ENCODE data around the gene EDIL3.

- TF ChIP-seq, protein P1, sequence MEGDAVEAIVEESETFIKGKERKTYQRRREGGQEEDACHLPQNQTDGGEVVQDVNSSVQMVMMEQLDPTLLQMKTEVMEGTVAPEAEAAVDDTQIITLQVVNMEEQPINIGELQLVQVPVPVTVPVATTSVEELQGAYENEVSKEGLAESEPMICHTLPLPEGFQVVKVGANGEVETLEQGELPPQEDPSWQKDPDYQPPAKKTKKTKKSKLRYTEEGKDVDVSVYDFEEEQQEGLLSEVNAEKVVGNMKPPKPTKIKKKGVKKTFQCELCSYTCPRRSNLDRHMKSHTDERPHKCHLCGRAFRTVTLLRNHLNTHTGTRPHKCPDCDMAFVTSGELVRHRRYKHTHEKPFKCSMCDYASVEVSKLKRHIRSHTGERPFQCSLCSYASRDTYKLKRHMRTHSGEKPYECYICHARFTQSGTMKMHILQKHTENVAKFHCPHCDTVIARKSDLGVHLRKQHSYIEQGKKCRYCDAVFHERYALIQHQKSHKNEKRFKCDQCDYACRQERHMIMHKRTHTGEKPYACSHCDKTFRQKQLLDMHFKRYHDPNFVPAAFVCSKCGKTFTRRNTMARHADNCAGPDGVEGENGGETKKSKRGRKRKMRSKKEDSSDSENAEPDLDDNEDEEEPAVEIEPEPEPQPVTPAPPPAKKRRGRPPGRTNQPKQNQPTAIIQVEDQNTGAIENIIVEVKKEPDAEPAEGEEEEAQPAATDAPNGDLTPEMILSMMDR (conservative IDR thresholded peaks at IDR 0.05 in 1 of 2, IDR thresholded peaks at IDR 0.05 in 1 of 2; ENCODE audit: extremely low read depth in 1 of 2, insufficient read depth in 1 of 2, low read depth in 1 of 2, low read length in 2 of 2), result no peak
- TF ChIP-seq EZH2 (IDR thresholded peaks at IDR 0.05; ENCODE audit: borderline replicate concordance, low read length), result no peak
Measured at GRCh38 chr5:84301535-84301934, 83.1 kb downstream of the EDIL3 start.
